Lower leg skin (tissue), 3 donors: ENCODE results near the gene C19orf81.

Source experiments
- CTCF ChIP-seq, 3 donors: fragments of 450-650 bp; IDR thresholded peaks; one replicate each; pipeline ENCODE4 v1.5.1; 2016; ENCODE audit warnings: antibody characterized with exemption in 3 of 3, mild to moderate bottlenecking in 3 of 3, moderate library complexity in 2 of 3
- POLR2A ChIP-seq, 2 donors: fragments of 450-650 bp; IDR thresholded peaks; one replicate each; pipeline ENCODE4 v1.6.1; 2016 to 2017; ENCODE audit warnings: antibody characterized with exemption in 2 of 2, mild to moderate bottlenecking in 1 of 2, moderate library complexity in 1 of 2

- no peak for TF ChIP-seq POLR2A (IDR thresholded peaks at IDR 0.05)
- TF ChIP-seq CTCF (IDR thresholded peaks at IDR 0.05) = no peak
These were observed 47.7 kb upstream of the C19orf81 start for GRCh38 chr19:50601407-50602088.
